ENCODE data around the gene TBC1D22B.
A peak's percentile ranks its signal among the peaks of the same experiment; 100 is the strongest.
"Not testable (repeated sequence)": the region's sequence is repeated elsewhere in the genome, so short reads cannot be mapped to it uniquely, and the experiment has no call there.

TBC1D22B gene

DNA sequence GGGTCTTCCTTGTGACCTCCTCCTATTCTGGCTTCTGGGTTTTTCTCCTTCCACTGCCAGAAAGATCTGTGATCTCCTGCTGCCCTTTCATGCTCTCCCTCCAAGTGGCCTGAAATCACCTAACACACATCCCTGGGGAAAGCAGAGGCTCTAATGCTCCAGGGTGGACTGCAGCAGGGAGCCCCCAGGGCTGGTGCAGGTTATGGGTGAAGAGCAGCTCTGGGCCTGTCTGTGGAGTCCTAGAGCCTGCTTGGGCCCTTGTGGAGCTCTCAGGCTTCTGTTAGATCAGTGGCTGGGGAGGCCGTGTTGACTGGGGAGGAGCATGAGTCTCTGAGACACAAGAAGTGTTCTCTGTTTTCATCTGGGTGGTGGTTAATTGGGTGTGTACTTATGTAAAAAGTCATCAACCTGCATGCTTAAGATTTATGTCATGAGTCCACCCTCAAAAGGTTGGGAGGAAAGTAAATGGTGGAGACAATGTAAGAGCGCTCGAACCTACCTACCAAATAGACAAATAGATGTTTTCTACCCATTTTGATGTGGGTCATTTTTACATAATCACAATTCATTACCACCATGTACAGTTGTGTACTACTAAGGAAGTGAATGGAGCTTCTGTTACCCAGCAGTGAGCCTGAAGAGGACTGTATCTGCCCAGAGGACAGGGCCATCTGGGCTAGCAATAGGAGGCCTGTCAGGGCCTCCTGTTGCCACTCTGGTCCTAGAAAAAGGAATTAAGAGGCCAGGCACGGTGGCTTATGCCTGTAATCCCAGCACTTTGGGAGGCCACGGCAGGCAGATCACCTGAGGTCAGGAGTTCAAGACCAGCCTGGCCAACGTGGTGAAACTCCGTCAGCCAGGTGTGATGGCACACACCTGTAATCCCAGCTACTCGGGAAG, 64.2 kb downstream of the TBC1D22B start:
- DNase-seq (ENCODE audit: low spot score): no peak

GRCh38 chr6:37323580-37323979, 66.0 kb downstream of the TBC1D22B start:
- DNase-seq (ENCODE audit: low spot score): no peak

GRCh38 chr6:37324131-37325033, 66.8 kb downstream of the TBC1D22B start:
- peak; percentile 50 for DNase-seq (ENCODE audit: low spot score)

DNA sequence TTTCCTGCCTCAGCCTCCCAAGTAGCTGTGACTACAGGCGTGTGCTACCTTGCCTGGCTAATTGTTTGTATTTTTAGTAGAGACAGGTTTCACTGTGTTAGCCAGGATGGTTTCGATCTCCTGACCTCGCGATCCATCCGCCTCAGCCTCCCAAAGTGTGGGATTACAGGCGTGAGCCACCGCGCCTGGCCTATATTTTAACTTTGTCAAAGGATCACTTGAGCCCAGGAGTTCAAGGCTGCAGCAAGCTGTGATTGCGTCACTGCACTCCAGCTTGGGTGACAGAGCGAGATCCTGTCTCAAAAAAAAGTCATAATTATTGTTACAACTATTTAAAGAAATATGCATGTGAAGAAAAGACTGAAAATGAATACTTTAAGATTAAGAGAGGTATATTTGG, 72.8 kb downstream of the TBC1D22B start:
- DNase-seq (ENCODE audit: low spot score): not testable (repeated sequence)

DNA sequence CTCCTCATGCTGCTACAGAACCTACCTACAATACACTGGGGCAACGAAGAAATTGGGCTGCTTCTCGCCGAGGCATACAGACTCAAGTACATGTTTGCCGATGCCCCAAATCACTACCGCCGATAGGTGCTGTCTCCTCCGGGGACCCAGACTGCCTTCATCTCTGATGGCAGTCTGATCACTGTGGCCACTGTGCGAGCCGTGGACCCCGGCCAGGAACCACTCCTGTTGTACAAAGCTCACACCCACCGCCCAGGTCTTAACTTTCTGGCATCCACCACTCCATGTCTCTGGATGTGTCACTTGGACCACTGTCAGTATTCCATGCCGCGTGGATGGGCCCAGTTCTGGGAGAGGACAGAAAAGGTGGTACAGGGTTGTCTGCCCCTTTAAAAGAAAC, 73.5 kb downstream of the TBC1D22B start:
- no peak for DNase-seq (ENCODE audit: low spot score)

DNA sequence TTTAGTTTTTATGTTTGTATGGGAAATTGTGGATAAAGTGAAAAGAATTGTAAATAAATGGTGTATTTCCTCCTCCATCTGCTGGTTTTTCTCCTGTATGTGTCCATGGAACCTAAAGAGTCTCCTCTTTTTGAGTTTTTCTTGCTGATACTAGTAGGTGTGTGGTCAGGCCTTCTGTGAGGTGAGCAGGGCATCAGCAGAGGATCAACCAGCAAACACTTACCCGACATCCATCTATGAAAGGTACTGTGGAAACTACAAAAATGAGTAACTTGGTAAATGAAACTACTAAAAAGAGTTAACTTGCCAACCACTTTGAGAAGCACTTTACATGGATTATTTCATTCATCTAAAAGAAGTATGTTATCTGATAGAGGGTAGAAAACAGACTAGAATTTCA, 75.3 kb downstream of the TBC1D22B start:
- DNase-seq (ENCODE audit: low spot score): no peak

- DNase-seq (ENCODE audit: low spot score): no peak
Observed at GRCh38 chr6:37334047-37334446, 76.5 kb downstream of the TBC1D22B start.

- not testable (repeated sequence) for DNase-seq (ENCODE audit: low spot score)
Observed at GRCh38 chr6:37338317-37338716, 80.7 kb downstream of the TBC1D22B start.

GRCh38 chr6:37338745-37339255, 81.2 kb downstream of the TBC1D22B start:
- DNase-seq (ENCODE audit: low spot score): no peak

DNA sequence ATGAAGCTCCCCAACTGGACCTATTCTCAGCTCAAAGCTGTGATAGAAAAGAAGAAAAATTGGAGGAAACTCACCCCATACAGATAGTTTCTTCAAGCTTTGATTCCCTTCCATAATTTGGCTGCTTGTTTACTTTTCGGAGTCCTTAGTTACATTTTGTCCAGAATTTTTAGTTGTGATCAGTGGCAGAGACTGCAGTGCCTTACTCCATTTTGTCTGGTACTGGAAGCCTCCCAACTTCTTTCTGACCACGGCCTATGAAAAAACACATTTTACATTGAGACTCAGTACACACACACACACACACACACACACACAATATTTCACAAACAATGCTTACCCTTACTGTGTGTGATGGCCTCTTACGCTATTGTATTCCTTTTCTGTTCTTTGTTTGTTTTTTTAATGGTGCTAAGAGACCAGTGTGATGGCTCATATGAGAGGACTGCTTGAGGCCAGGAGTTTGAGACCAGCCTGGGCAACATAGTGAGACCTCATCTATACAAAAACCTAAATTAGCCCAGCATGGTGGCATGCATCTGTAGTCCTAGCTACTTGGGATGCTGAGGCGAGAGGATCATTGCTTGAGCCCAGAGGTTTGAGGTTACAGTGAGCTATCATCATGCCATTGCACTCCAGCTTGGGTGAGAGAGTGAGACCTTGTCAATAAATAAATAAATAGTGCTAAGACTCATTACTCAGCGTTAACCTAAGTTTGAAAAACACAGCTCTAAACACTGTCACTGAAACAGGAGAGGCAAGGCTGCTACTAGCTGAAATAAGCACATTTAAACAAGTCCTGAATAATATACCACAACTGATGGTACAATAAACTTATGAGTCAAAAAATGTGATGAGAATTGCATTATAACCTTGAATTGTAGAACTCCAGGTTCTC, 82.4 kb downstream of the TBC1D22B start:
- no peak for DNase-seq (ENCODE audit: low spot score)

DNA sequence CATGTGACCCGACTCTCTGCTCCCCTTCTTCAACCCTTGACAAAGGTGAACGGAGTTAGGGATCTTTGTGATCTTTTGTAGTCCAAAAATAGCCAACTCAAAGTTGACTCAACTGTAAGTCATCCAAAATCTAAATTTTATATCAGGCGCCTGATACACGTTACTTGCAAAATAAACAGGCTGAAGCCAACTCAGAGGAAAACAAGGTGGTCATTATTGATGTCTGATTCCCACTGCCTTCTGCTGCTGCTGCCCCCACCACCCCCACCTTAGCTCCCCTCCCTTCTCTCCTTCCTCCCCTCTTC, 83.0 kb downstream of the TBC1D22B start:
- no peak for DNase-seq (ENCODE audit: low spot score)

DNA sequence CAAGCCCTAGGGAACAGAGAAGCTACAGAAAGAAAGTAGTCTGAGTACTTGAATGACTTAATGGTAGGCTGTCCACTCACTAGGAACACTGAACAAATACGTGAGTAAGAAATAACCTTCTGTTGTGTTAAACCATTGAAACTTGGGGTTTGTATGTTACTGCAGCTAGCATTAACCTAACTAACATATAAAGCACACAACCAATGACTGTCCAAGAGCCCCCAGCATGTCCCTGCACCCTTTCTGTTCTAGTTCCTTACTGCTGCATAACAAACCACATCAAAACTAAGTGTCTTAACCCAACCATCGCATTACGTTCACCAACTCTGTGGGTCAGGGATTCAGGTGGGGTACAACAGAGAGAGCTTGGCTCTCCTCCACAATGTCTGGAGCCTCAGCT, 85.7 kb downstream of the TBC1D22B start:
- DNase-seq (ENCODE audit: low spot score): no peak

DNA sequence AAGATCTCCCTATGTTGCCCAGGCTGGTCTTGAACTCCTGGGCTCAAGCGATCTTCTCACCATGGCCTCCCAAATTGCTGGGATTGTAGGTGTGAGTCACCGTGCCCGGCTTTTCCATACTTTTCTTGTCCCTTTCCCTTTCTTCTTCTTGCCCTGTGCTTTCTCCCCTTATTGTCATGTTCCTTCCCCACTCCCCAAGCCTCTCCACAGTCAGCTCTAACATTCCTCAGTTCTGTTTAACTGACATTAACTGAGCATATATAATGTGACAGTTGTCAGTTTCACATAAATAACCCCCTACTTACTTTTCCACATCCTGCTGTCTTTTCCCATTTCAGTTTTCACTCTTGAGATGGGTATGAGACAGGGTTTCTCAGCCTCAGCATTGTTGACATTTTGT, 86.7 kb downstream of the TBC1D22B start:
- no peak for DNase-seq (ENCODE audit: low spot score)

GRCh38 chr6:37345804-37346203, 88.2 kb downstream of the TBC1D22B start:
- not testable (repeated sequence) for DNase-seq (ENCODE audit: low spot score)

GRCh38 chr6:37347177-37347576, 89.6 kb downstream of the TBC1D22B start:
- DNase-seq (ENCODE audit: low spot score): no peak

DNA sequence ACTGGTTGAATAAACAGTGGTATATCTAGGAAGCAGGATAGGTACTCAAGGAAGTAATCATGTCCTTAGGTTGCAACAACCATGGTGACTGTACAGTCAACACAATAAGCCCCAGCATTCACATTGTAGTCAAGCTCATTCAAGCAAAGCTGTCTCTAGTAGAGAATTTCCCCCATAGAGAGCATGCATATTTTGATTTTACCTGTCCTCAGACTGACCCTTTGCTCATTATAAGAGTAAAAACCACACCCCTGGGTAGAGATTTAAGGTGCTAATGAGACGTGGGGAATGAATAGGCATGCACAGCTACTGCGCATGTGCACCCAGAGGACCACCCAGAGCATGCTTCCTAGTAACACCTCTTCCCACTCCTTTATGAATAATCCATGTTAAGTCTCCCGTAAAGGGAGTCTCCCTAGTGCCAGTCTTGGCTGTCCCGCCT, 90.1 kb downstream of the TBC1D22B start:
- no peak for DNase-seq (ENCODE audit: low spot score)

DNA sequence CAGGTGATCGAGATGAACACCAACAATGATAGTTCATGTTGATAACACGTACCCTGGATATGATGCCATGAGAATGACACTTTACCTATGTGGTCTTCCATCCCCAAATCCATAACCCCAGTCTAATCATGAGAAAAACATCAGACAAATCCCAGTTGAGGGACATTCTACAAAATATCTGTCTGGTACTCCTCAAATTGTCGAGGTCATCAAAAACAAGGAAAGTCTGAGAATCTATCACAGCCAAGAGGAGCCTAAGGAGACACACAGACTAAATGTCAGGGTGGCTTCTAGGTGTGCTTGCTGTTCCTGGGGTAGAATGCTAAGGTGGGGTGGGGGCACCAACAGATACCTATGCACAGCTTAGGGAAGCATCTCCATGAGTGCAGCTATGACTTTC, 93.5 kb downstream of the TBC1D22B start:
- DNase-seq (ENCODE audit: low spot score): no peak

GRCh38 chr6:37352384-37352783, 94.8 kb downstream of the TBC1D22B start:
- DNase-seq (ENCODE audit: low spot score): no peak

DNA sequence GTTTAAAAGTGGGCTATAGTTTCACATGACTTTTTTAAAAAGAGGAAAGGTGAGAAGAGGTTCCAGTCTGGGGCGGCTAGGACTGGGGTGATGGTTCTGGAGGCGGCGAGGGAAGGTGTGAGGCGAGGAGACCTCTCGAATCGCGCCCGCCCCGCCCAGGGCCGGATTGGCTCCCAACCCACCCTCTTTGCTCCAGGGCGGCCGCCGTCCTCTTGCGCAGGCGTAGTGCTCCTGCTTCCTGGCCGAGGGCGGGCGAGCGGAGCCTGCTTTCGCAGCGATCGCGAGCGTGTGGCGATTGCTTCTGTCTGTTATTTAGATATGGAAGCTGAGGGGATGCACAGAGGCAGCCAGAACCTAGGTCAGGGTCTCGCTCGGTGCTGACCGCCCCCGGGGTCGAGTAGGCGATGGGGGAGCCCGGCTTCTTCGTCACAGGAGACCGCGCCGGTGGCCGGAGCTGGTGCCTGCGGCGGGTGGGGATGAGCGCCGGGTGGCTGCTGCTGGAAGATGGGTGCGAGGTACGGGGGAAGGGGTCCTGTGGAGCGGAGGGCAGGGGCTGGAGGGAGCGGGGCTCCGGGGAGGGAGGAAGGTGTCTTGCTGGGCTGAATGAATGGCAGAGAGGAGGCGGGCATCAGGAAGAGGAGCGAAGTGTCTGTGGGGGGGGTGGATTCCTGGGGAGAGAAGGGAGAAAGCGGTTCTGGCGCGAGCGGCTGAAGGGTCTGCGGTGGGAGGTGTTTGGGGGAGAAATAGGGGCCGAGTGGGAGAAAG, 96.4 kb downstream of the TBC1D22B start, which contains the start of gene RNF8:
TSS of gene RNF8 (plus strand) at position 223 of the 765 bp plus-strand sequence. CDS start at position 405, 182 bp downstream.
- DNase-seq (ENCODE audit: low spot score): peak; percentile 96

DNA sequence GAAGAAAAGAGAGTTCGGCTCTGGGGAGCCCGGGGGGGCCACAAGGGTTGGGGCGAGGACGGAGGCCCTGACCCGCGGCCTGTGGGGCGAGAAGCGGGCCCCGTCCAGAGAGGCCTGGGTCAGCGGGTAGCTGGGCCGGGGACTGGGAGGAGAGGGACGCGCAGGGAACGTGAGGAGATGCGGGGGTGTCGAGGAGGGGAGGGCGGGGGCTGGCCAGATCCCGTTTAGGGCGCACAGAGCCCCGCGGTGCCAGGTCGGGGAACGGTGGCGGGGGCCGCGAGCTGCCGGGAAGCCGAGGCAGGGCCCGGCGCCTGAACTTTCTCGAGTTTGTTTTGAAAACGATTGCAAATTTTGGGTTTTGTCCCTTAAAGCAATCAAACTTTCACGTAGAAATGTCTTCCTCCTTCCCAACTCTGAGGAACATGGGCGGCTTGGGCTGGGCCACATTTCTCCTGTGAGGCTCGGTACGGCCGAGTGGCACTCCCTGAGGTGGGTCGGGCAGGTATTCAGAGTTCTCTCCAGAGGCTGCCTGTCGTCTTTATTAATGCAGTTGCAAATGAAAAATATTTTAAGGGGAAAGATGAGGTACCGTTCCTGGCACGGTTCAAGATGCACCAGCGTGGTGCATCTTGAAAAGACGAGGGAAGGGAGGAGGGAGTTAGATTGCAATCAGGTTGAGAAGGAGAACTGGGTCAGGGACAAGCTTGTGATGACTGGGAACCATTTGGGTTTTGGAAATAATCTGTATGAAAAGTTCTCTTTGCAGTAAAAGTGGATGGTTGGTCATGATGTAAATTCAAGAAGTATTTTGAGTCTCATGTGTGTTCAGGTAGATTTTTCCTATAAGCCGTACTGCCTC, 97.2 kb downstream of the TBC1D22B start:
- DNase-seq (ENCODE audit: low spot score): peak; percentile 58
